ENCODE measurements around the gene CASP14.

DNA sequence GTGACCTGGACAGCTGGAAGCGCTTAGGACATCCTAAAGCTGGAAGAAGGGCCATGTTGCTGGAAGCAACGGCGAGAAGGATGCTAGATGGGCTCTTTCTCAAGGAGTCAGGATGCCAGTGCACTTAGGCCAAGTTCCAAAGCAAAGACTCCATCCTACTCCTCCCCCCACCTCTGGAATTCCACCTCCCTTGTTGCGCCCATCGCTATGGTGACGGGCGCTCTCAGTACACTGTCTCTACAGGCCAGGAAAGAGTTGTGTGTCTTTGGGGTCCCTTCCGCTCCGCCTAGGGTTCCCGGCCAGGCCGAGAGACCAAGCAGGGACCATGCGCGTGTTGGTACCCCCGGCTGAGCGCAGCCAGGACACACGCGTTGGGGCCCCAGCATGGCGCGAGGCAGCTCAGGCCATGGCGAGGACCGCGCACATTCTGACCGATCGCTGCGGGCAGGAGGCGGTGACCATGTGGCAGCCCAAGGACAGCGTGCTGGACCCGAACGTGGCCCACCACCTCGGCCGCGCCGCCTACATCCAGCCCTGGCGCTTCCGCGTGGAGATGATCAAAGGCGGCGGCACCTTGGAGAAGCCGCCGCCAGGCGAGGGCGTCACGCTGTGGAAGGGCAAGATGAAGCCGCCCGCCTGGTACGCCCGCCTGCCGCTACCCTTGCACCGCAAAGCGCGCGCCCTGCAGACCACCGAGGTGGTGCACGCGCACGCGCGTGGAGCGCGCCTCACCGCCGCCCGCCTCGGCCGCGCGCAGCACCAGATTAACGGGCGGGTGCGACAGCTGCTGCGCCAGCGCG, 38.6 kb upstream of the CASP14 start:
- TF ChIP-seq, protein P1, sequence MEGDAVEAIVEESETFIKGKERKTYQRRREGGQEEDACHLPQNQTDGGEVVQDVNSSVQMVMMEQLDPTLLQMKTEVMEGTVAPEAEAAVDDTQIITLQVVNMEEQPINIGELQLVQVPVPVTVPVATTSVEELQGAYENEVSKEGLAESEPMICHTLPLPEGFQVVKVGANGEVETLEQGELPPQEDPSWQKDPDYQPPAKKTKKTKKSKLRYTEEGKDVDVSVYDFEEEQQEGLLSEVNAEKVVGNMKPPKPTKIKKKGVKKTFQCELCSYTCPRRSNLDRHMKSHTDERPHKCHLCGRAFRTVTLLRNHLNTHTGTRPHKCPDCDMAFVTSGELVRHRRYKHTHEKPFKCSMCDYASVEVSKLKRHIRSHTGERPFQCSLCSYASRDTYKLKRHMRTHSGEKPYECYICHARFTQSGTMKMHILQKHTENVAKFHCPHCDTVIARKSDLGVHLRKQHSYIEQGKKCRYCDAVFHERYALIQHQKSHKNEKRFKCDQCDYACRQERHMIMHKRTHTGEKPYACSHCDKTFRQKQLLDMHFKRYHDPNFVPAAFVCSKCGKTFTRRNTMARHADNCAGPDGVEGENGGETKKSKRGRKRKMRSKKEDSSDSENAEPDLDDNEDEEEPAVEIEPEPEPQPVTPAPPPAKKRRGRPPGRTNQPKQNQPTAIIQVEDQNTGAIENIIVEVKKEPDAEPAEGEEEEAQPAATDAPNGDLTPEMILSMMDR (conservative IDR thresholded peaks at IDR 0.05; ENCODE audit: low read length) = no peak
- TF ChIP-seq EZH2phosphoT487 (IDR thresholded peaks at IDR 0.05; ENCODE audit: borderline replicate concordance, low read depth, low read length) = no peak

Data from OCI-LY7 (cell line).